GM19468 (cell line): ENCODE data around the gene SCMH1.

Experiments
- ATAC-seq: cut with Tn5 transposase; IDR thresholded peaks from one replicate; pipeline ENCODE4 v1.9.1; 2021; ENCODE audit warnings: mild to moderate bottlenecking, moderate library complexity, moderate number of reproducible peaks; ENCODE audit not compliant: unreplicated experiment; ENCODE audit errors: extremely low read depth

SCMH1 gene

DNA sequence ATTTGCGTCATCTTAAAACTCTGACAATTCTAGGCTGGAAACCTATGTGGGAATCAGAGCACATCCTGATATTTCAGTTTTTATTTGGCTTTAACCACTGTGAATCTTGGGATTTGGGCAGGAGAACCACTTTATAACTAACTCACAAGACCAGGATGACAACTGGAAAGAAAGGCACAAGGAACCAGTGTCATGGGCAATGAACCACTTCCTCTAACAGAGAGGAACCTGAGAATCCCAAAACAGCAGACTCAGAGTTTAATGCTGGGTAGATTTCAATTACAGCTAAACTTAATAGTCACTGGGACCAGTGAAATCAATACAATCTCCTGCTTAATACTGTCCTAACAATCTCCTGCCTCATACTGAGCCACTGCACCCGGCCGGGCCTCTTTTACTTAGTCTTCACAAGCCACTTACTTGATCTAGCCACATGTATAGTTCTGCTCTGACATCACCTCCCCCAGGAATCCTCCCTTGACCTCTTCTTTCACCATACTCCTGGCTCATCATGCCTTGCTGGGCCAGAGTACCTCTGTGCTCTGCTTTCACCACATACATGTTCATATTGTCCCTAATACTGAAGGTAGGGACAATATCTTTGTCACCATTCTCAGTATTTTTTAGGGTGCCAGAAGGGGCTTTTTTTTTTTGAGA, 200.4 kb downstream of the SCMH1 start:
- ATAC-seq, result no peak

DNA sequence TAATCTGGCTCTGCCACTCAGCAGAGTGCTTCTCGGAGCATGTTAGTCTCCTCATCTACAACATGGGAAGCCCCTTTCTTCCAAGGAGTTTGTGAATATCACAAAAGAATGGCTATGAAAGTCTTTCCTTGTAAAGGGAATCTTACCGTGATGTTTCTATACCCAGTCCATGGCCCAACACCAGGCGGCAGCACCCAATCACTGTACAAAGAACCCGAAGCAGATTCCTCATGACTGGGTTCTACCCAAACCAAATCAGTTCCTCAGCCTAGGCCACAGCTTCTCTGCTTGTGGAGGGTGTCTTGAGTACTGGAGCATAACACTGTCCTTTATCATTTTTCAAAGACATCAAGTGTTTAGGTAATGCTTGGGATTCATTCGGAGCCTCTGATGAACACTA, 204.0 kb downstream of the SCMH1 start:
- ATAC-seq, result no peak

DNA sequence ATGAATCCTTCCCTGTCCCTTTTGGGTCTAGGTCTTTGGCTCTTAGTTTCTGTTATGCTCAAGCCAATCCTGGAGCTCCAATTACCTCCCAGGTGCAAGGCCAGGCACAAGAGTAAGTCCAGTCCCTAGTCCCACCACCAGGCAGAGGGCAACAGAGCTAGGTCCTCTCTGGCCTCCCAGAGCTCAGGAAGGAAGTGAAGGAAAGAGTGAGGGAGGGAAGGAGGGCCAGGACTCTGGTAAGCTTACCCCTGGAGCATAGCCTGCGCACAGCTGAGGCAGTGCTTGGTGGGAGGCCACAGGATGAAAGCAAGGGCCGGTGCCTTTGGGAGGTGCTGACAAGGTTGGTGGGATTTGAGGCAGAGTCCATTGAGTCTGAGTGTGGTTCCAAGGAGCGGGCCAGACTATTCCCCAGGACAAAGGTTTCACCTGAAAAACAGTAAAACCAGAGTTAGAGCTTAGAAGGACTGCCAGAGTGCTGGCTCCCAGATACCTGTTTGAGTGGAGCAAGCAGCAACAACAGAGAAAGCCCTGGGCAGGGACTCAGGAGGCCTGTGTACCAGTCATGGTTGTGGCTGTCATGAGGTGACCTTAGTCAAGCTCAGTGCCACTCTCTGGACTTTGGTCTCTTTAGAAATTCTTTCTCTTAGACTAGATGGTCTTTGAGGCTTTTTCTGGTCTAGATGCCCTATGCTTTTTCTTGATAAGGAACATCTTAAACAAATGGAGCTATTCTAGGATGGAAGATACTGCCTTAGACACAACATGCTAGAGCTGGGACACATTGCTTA, 204.8 kb downstream of the SCMH1 start:
- no peak for ATAC-seq

DNA sequence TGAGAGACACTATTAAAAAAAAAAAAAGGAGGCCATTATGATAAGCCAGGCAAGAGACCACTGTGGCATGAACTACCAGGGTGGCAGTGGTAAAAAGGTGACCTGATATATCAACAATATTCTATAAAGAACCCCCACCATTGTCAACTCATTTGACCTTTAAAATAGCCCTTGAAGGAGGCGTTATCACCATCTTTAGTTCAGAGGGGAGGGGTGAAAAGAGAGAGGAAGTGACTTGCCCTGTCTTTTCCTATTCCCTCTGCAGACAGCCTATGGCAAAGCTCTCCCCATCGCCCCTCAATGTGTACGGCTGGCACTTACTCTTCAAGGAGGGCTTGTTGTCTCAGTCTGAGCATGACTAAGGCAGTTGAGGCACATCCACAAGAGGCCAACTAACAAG, 208.8 kb downstream of the SCMH1 start:
- no peak for ATAC-seq

DNA sequence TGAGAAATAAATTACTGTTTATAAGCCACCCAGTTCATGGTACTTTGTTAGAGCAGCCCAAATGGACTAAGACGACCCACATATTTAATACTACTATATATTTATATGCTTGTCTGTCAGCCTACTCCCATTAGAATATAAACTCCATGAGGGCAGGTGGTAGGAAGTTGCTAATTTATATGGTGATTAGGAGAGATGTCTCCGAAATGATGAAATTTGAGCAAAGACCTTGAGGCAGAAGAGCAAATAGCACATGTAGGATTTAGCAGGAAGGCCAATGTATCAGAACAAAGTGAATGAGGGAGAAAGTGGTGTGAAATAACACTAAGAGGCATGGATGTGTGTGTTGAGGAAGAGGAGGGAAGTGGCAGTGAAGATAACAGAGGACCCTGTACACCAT, 210.0 kb downstream of the SCMH1 start:
- no peak for ATAC-seq

DNA sequence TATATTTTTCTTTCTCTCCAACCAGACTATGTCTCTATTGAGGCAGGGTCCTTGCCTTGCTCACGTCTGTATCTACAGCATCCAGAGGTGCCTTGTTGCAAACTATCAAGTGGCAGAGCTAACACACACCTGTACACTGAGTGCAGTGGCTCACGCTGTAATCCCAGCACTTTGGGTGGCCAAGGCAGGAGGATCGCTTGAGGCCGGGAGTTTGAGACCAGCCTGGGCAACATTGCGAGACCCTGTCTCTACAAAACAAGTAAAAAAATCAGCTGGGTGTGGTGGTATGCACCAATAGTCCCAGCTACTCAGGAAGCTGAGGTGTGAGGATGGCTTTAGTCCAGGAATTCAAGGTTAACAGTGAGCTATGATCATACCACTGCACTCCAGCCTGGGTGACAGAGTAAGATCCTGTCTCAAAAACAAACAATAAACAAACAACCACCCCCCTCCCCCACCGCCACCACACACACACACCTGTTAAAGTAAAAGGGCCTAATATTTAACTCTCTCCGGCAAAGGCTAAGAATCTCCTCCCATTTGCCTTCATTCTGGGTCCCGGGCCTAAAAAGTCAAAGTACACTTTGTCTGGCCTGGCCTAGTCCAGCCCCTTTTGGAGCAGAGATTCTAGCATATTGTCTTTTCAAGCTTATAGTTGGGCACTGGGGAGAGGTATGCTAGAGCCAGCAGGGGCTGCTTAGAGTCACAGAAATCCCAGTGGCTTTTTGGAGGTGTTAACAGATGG, 211.1 kb downstream of the SCMH1 start:
- ATAC-seq, result no peak

DNA sequence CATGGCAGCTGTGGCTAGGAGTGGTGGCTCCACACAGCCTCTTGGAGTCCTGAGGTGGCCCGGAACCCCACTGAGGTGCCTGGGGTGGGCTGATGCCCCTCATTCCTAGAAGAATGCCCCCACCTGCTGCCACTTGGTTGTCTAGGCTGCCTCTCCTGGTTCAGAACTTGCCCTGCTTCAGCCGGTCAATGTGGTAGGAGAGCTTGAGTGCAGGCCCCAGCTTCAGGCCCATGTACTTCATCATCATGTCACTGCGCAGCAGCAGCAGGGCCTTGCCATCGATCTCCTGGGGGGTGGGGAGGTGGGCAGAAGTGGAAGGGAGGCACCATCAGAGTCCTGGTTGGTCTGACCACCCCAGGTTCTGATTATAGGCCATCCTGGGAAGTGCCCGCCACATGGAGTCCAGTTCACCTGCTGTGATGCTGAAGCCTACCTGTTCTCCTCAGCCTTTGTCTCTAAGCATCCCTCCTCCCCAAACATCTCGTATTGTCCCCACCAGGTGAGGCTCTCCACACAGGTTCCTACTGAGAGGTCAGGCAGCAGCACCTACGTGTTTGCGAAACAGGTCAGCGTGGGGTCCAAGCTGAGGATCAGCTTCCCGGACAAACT, 214.0 kb downstream of the SCMH1 start:
- ATAC-seq, result no peak

DNA sequence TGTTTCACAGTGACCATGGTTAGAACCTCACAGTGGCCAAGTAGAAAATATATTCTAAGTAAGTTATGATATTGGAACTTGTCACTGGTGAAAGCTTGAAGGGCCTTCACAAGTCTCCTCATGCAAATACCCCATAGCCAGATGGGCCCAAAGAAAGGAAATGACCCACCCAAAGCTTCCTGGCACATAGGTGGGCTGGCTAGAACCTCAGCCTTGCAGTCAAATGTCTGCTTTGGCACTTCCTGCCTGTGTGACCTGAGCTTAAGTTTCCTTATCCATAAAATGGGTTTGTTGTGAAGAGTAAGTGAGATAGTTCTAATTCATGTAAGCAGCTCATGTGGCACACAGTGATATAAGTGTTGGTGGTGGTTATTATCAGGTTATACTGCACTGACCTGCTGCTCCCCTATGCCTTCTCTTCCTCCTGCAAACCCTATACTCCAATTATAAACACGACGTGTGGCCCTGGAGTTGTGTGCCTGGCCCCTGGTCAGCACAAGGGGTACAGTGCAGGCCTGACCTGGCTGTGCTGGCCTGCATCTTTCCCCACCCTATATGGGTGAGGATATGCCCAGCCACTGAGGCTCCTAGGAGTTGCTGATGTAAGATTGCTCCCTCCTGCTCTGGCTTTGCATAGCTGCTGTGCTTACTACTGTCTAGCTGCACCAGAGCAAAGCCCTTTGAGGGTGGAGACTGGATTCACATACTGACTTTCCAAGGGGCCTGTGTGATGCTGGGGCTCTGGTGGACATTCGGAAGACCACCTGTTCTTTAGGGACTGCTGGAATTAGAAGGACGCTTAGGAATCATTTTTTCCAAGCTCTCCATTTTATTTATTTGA, 215.9 kb downstream of the SCMH1 start:
- ATAC-seq, result no peak

DNA sequence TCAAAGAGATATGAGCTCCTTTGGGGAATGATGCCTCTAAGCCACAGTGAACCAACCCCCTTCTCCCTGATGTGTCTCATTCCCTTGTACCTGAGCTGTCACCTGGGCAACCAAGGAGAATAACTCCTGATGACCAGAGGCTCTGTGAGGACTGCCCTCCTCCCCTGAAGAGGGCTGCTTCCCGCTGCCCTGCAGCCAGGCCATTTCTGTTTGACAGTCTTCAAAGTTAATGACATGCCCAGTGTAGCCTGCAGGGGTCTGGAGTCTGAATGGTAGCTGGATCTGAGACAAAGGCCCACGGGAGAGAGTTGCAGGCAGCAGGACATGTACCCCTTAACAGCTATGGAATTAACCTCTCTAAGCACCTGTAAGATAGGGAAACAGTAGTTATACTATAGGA, 217.2 kb downstream of the SCMH1 start:
- no peak for ATAC-seq

DNA sequence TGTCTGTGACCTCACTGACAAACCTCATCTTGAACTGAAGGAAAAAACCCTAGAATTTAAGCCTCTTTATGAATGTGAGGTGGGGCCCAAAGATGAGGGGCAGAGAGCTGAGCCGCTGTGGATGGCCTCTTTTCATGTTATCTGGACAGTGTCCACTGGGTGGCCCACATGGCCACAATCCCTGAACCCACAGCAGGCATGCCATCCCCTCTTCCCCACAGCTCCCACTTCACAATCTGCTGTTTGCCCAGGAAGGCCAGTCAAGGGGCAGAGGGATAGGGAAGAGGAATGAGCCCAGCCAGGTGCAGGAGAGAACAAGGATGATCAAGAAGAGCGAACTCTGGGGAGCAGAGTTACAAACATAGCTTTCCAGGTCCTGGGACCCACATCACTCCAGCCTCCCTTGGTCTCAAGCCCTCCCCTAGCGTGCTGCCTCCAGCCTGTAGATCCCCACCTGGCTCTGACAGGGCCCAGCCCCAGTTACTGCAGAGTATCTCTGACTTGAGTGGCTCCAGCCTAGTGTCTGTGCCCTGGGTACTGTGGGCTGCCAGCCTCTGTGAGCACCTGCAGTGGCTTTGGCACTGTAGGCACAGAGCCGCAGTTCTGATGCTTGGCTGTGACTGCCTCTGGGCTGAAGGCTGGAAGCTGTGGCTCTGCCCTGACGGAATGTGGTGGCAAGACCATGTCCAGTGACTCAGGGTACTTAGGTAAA, 218.7 kb downstream of the SCMH1 start:
- no peak for ATAC-seq

DNA sequence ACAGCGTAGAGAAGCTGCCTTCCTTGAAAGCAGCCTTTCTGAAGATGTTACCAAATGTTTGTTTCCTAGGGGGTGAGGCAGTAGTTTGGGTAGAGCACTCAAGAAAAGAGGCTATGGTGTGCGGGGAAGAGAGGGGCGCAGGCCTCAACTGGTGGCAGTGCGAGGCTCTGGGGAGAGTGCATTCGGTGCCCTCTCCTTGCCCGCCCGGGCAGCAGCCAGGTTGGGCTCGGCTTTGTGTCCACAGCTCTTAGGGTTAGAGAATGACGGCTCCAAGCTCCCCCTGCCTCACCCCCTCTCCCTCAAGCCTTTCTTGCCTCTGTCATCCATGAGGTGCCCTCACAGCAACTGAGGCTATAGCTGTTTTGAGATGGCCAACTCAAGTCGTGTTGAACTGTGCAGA, 219.7 kb downstream of the SCMH1 start:
- ATAC-seq, result no peak

DNA sequence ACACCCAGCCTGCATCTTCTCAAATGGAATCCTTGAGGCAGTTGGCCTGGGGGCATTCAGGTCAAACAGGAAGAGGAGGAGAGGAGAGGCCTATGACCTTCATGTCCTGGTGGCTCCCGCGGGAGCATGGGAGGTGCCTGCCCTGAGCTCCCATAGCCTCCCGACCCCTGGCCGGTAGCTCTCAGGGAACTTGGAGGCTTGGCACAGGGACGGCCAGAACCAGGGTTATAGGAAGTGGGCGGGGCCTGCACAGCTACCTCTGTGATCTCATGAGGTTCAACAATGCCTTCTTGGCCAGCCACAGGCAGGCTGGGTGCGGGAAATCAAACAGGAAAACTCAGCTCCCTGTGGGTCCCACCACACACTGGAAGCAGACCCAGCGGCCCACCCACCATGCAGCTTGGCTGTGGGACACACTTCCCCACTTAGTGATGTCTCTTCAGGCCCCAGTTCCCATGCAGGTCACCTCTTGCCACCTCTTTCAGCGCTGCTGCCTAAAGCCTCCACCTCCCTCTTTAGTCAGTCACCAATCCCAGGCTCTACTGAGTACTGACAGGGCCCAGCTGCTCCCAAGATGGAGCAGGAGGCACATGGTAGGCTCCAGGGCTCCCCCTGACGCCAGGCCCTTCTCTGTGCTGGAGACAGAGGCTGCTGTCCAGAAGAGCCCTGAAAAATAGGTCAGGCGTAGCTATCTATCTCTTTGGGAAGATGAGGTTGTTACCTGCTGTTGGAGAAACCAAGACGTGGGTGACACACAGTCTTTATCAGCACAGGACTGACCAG, 220.4 kb downstream of the SCMH1 start, which contains the start of gene SLFNL1:
Gene SLFNL1 (minus strand): TSS at position 200 of the 783 bp plus-strand sequence. CDS start 1,065 bp downstream, outside the sequence.
- no peak for ATAC-seq

DNA sequence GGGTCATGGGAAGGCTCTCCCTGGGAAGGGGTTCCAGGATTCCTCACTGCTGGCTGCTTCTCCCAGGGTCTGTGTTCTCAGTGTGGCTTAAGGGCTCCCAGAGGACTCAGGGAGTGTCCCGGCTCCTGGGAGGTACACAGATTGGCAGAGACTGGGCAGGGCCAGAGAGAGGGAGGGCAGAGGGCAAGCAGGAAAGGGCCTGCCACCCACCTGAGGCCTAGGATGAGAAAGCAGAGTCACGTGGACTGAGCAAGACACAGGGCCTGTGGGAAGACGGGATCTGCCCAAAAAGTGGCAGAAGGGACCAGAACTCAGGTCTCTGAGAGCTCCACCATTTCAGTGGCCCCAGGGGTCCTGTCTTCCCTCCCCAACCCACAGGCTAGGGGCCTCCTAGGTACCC, 221.5 kb downstream of the SCMH1 start:
- ATAC-seq, result no peak

DNA sequence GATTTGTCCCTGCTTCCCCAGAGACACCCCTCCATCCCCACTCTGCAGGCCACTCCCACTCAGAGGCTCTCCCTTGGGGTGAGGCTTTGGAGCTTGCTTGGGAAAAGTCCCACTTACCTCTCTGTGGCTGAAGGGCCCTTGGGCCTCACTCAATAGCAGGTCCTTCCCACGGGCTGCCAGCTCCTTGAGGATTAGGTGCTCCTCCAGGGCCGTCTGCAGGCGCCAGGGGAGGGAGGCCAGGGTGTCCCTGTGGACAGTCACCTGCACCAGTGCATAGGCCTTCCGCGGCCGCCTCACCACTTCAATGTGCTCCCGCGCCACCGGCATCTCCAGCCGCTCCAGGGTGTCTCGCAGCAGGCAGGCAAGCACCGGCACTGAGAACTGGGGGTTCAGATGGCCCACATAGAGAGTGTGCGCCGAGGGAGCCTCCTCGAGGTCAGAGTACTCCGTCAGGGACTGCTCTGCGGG, 222.0 kb downstream of the SCMH1 start:
- ATAC-seq, result no peak

DNA sequence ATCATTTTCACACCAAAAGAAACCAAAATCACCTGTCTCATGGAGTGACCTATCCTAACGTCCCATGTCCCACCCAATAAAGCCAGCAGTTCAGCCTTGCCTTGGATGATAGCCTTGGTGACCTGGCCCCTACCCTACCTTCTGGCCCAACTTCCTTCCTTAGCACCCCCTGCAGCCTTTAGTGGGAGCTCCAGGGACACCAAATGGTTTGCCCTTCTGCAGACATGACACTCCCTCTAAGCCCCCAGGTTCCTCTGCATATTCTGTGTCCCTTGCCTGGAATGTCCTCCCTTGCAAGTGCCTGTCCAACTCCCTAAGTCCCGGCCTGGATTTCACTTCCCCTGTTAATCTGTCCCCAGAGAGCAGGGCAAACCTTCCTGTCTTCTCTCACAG, 222.8 kb downstream of the SCMH1 start:
- no peak for ATAC-seq

DNA sequence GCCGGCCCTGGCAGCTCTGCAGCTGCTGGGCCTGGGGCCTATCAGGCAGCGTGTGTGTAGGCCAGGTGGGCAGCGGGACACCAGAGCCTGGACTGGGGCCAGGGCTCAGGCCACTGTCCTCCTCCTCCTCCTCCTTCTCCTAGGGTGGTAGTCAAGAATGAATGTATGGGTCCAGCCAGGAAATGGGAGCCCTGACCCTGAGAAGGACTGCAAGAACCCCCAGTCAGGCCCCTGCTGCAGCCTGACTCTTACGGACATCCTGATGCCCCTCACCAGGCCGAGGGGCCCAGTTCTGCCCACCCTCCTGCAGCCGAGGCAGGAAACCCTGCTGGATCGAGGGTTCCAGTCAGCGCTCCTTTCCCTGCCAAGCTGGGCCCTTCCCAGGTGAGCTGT, 224.1 kb downstream of the SCMH1 start:
- ATAC-seq, result no peak

DNA sequence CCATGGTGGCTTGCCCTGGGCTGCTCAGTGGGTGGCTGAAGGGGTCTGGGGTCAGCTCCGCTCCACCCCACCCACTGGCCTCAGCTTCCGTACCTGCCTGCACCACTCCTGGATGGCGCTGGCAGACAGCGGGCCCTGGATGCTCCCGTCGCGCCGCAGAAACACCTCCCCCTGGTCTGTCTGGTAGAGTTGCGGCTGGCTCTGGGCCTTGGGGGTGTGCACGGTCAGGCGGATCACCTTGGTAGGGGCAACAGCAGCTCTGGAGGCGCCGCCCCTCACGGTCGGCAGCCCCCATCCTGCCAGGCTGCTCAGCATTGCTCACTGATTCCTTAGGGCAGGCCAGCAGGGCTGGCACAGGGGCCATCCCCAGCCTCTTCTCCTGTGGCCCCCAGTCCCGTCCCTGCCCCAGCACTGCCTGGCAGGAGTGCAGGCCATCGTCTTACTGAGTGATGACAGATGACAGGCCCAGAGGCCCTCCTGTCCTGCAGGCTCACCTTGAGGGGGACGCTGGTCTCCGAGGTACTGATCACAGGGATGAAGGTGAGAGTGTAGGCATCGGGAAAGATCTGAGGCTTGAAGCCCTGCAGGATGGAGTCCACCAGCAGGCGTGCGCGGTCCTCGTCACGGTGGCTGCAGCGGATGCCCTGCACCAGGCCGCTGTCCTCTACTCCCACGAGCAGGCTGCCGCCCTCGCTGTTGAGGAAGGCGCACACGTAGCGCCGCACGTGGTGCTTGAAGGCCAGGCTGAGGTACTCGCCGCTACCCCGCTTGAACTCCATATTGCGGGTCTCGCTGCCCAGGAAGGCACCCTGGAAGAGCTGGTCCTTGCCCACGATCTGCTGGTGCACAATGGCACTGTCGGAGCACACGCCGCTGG, 224.7 kb downstream of the SCMH1 start:
- ATAC-seq, result no peak
